Activated CD4-positive, alpha-beta T cell treated with anti-CD3 and anti-CD28 coated beads, Interleukin-2, amount 50 U/mL, for 16 hours (primary cell): ENCODE measurements around the gene ECPAS.
A peak's percentile ranks its signal among the peaks of the same experiment; 100 is the strongest.
"Not testable (repeated sequence)": the region's sequence is repeated elsewhere in the genome, so short reads cannot be mapped to it uniquely, and the experiment has no call there.

Experiments used
- DNase-seq: peaks from one replicate; pipeline ENCODE4 v3.0.0-alpha.2; 2020

Gene ECPAS, protein sequence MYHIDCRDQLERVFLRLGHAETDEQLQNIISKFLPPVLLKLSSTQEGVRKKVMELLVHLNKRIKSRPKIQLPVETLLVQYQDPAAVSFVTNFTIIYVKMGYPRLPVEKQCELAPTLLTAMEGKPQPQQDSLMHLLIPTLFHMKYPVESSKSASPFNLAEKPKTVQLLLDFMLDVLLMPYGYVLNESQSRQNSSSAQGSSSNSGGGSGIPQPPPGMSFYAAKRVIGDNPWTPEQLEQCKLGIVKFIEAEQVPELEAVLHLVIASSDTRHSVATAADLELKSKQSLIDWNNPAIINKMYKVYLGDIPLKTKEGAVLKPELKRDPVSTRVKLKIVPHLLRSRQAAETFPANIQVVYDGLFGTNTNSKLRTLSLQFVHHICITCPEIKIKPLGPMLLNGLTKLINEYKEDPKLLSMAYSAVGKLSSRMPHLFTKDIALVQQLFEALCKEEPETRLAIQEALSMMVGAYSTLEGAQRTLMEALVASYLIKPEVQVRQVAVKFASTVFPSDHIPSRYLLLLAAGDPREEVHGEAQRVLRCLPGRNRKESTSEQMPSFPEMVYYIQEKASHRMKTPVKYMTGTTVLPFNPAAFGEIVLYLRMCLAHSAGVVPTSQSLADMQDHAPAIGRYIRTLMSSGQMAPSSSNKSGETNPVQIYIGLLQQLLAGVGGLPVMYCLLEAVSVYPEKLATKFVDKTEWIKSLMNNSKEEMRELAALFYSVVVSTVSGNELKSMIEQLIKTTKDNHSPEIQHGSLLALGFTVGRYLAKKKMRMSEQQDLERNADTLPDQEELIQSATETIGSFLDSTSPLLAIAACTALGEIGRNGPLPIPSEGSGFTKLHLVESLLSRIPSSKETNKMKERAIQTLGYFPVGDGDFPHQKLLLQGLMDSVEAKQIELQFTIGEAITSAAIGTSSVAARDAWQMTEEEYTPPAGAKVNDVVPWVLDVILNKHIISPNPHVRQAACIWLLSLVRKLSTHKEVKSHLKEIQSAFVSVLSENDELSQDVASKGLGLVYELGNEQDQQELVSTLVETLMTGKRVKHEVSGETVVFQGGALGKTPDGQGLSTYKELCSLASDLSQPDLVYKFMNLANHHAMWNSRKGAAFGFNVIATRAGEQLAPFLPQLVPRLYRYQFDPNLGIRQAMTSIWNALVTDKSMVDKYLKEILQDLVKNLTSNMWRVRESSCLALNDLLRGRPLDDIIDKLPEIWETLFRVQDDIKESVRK (N-terminal part only)

DNA sequence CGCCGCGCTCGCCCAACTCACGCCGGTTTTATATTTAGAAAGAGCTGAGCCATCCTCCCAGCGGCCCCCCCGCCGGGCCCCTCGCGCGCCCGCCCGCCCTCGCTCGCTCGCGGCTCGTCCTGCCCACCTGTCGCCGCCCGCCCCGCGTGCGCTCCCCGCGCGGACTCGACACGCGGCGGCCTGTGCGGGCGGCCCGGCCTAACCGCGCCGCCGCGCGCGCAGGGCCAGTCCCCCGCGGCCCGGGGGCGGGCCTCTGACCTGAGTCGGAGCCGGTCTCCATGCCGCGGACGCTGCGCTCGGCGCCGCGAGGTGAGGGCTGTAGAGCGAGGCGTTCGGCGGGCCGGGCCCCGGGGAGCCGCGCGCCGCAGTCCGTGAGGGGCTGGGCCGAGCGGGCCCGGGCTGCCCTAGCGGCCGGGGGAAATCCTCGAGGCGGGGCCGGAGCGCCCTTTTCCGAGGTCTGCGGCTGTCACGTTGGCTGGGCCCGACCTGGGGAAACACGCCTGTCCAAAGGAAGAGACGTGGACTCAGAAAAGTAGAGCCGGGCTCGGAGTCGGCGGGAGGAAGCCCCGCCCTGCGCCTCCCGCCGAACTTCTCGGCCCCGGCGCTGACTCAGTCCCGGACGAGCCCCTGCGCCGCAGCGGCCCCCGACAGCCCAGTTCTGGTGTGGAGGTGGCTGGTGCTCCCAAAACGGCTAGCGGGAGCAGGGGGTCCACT, at the start of gene ECPAS:
Gene ECPAS (minus strand): TSS at position 526 of the 714 bp plus-strand sequence. CDS start 11,465 bp downstream, outside the sequence.
- DNase-seq = peak; percentile 82

- DNase-seq = no peak
Observed at GRCh38 chr9:111533099-111533790, 49.1 kb upstream of the ECPAS start.

GRCh38 chr9:111531716-111532115, 47.5 kb upstream of the ECPAS start:
- DNase-seq = no peak

- DNase-seq = no peak
Observed at GRCh38 chr9:111529787-111530186, 45.6 kb upstream of the ECPAS start.

- DNase-seq = peak; percentile 39
Observed at GRCh38 chr9:111527347-111527746, 43.2 kb upstream of the ECPAS start.

DNA sequence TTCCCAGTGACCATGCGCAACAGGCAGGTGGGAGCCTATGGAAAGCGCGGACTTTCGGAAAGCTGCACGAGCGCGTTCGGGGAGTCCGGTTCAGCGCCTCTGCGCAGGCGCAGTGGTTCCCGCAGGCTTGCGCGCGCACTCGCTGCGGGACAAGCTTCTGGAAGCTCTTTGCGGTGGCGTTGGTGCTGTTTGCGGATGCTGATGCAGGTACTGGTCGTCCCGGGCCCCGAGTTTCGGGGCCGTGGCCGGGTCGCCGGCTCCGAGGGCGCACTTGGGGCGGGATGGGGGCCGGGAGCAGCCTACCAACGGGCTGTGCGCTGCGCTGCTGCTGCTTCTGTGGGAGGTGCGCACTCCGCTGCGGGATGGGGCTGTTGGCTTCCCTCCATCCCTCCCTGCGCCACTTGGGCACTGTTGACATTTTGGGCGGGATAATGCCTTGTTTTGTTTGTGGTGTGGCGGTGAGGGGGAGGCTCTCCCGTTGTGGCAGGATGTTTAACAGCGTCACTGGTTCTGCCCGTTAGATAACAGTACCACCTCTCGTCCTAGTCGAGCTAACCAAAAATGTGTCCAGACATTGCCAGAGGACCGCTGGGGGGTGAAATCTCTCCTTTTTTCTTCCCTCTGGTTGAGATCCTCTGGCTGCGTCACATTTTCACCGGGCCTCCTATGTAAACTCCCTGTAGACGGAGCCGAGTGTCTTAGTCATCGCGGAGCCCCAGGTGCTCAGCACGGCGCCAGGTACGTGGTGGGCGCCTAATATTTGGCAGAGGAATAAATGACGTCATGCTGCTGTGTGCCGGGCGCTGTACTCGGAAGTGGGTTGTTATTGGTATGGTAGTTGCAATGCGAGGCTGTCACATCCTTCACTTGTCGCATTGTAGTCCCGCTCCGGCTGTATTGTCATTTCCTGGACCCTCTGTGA, 41.1 kb upstream of the ECPAS start, which contains the start of gene ZNF483:
Gene ZNF483 (plus strand): TSS at position 124 of the 922 bp plus-strand sequence. CDS start 2,217 bp downstream, outside the sequence.
- peak; percentile 65 for DNase-seq

DNA sequence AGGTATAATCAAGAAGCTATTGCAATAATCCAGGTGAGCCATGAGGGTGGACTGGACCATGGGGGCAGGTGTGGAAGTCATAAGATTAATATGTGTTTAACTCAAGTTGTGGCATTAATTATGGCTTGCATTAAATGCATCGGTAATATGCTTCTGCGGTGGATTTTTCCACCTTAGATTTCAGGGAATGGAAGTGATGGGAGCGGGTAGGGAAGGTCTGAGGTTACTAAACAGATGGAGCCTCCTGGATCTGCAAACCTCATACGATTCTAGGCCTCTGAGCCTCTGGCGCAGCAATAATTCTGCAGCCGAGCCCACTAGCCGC, 40.5 kb upstream of the ECPAS start:
- no peak for DNase-seq

DNA sequence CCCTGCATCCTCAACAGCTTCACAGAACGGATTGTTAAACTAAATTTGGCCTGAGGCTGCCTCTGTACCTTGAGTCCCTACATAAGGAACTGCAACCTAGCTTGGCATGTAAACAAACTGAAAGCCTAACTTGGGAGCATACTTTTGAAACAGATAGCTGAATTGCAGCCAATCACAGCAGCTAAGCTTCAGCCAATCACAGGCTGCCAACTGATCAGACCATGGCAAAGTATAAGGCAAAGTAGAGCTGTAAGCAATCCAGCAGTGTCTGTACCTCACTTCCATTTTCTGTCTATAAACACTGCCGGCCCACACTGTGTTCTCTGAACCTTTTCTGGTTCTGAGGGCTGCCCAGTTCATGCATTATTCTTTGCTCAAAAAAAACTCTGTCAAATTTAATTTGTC, 31.9 kb upstream of the ECPAS start:
- DNase-seq = no peak

GRCh38 chr9:111514967-111515366, 30.8 kb upstream of the ECPAS start:
- no peak for DNase-seq

- DNase-seq = not testable (repeated sequence)
Observed at GRCh38 chr9:111511581-111511980, 27.4 kb upstream of the ECPAS start.

GRCh38 chr9:111502506-111502905, 18.3 kb upstream of the ECPAS start:
- DNase-seq = no peak

GRCh38 chr9:111501648-111502047, 17.5 kb upstream of the ECPAS start:
- DNase-seq = no peak

DNA sequence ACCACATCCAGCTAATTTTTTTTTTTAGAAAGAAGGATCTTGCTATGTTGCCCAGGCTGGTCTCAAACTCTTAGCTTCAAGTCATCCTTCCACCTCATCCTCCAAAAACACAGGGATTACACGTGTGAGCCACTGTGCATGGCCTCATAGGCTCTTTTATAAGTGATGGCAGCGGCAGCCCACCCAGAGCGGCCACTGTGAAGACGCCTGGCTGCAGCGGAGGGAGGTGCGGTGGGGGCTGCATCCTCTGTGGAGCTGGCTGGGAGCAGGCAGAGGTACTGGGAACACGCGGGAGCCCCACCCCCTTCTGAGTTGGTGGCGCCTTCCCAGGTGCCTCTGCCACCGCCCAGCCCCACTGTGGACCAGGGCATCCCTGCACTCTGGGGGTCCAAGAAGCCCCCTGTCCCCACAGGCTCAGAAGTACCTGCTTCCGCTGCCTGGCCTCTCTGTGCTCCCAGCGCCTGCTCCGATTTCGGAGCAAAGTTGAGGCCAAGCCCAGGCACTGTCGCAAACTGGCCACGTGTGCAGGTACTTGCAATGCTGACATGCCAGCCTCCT, 16.9 kb upstream of the ECPAS start:
- no peak for DNase-seq

GRCh38 chr9:111497196-111497595, 13.0 kb upstream of the ECPAS start:
- not testable (repeated sequence) for DNase-seq

- DNase-seq = no peak
Observed at GRCh38 chr9:111484572-111484894, 350 bp upstream of the ECPAS start.

DNA sequence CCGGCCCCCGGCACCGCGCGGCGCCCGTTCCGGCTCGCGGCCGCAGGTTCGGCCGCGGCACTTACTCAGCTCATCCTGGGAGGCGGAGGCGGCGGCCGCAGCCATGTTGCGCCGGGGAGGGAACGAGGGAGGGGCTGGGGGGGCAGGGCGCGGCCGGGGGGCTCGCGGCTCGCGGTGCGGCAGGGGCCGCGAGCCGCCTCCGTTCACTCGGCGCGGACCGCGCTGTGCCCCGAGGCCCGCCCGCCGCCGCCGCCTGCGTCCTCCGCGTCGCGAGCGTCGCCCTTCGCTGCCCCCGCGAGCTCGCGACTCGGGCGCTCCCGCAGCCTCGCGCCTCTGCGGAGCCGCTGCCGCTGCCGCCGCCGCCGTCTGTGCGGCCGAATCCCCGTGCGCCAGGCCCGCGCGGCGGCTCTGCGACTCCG, 735 bp downstream of the ECPAS start:
- DNase-seq = peak; percentile 52

- DNase-seq = peak; percentile 67
Observed at GRCh38 chr9:111482694-111483438, 1.3 kb downstream of the ECPAS start.

DNA sequence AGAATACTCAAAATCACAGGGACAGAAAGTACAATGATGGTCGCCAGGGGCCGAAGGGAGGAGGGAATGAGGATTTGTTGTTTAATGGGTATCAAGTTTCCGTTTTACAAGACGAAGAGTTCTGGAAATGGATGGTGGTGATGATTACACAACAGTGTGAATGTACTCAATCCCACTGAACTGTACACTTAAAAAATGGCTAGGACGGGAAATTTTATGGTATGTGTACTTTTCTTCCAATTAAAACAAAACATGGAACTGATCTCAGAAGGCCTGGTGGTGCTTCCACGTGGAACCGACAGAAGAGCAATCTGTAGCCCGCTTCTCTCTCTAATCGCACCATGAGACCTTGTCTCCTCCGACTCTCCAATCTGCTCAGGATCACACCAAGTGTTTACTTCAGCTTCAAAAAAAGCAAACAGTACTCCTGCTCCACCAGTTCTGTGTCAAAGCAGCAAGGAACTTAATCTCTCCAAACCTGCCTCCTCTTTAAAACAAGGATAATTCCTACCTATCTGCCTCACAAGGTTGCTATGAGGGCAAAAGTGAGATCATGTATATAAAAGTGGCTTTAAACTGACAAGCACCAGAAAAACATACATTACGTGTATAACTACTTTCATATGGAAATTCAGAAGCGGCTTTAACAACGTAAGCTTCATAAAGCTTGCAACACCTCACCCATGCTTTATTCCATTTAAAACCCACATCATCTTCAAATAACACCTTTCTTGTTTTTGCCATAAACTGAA, 2.1 kb downstream of the ECPAS start:
- DNase-seq = no peak

DNA sequence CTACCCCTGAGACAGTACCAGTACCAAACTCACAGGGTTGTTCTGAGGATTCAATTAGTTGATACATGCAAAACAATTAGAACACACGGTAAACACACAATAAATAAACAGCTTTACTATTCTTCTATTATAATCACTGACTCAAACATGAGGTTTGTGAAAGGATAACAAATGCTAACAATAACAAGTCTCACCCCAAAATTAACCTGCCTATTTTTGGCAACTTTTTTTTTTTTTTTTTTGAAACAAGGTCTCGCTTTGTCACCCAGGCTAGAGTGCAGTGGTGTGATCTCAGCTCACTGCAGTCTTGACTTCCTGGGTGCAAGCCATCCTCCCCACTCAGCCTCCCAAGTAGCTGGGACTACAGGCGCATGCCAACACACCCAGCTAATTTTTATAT, 6.5 kb downstream of the ECPAS start:
- no peak for DNase-seq
